Ectodermal cell (in vitro differentiated cells): ENCODE results near the gene AOAH.

Experiments used
- H3K27ac ChIP-seq: 2 replicates; pipeline ENCODE4 v1.7.0; 2013; ENCODE audit warnings: mild to moderate bottlenecking, low read depth, low read length; ENCODE audit not compliant: insufficient read depth, poor library complexity, severe bottlenecking
- H3K27me3 ChIP-seq: 2 replicates; pipeline ENCODE4 v1.7.0; 2013; ENCODE audit warnings: mild to moderate bottlenecking, low read length; ENCODE audit not compliant: insufficient read depth, control insufficient read depth, poor library complexity, severe bottlenecking
- H3K36me3 ChIP-seq: one replicate; pipeline ENCODE4 v1.7.0; 2013; ENCODE audit warnings: low read length; ENCODE audit not compliant: control insufficient read depth, insufficient read depth
- H3K4me1 ChIP-seq: one replicate; pipeline ENCODE4 v1.7.0; 2013; ENCODE audit warnings: low read length; ENCODE audit not compliant: control insufficient read depth, insufficient read depth
- H3K4me3 ChIP-seq: 2 replicates; pipeline ENCODE4 v1.7.0; 2013; ENCODE audit warnings: low read depth, low read length, control low read depth; ENCODE audit not compliant: insufficient read depth
- H3K9me3 ChIP-seq: 2 replicates; pipeline ENCODE4 v1.7.0; 2013; ENCODE audit warnings: mild to moderate bottlenecking, low read length, moderate library complexity; ENCODE audit not compliant: control insufficient read depth
- WGBS, 2 experiments: methylation state at CpG; one replicate each; pipeline ENCODE4 v1.1.7; 2013; ENCODE audit warnings: missing lambda C conversion rate in 2 of 2; 5-methylcytosine and 5-hydroxymethylcytosine counted together

AOAH gene

GRCh38 chr7:36604806-36605205 is 119.5 kb downstream of the AOAH start:
- H3K4me1 ChIP-seq: peaks cover 20% of the 10 kb centered on the region
- H3K36me3 ChIP-seq: no peaks in the 10 kb centered on the region
- no peak overlapping the region for H3K4me3 ChIP-seq
- H3K9me3 ChIP-seq: no peaks in the 10 kb centered on the region
- no peak overlapping the region for H3K27ac ChIP-seq
- WGBS, 2 experiments: 90 to 99% methylated on average over 3 of the region's 3 CpGs
- H3K27me3 ChIP-seq: no peaks in the 10 kb centered on the region

- WGBS, 2 experiments: 94 to 98% methylated on average over 7 of the region's 7 CpGs
These were observed 121.1 kb downstream of the AOAH start for GRCh38 chr7:36602934-36603887.

GRCh38 chr7:36602511-36602910 is 121.8 kb downstream of the AOAH start:
- Histone ChIP-seq H3K36me3 (no peaks in the 10 kb centered on the region), H3K4me3 (no peak overlapping the region), H3K9me3 (no peaks in the 10 kb centered on the region), H3K27me3 (no peaks in the 10 kb centered on the region), H3K27ac (no peak overlapping the region), H3K4me1 (peaks cover 16% of the 10 kb centered on the region)
- WGBS, 2 experiments: 97 to 99% methylated on average over 3 of the region's 3 CpGs

More at GRCh38 chr7:36602934-36603887, 121.1 kb downstream of the AOAH start:
- Histone ChIP-seq H3K27ac (no peak overlapping the region), H3K4me3 (no peak overlapping the region), H3K36me3 (no peaks in the 10 kb centered on the region), H3K4me1 (peaks cover 20% of the 10 kb centered on the region), H3K9me3 (no peaks in the 10 kb centered on the region), H3K27me3 (no peaks in the 10 kb centered on the region)

GRCh38 chr7:36601601-36602000 is 122.7 kb downstream of the AOAH start:
- 85 to 86% methylated on average over 3 of the region's 3 CpGs for WGBS, 2 experiments
- Histone ChIP-seq H3K4me3 (no peak overlapping the region), H3K27ac (no peak overlapping the region), H3K9me3 (no peaks in the 10 kb centered on the region), H3K27me3 (no peaks in the 10 kb centered on the region), H3K36me3 (no peaks in the 10 kb centered on the region), H3K4me1 (peaks cover 8% of the 10 kb centered on the region)

DNA sequence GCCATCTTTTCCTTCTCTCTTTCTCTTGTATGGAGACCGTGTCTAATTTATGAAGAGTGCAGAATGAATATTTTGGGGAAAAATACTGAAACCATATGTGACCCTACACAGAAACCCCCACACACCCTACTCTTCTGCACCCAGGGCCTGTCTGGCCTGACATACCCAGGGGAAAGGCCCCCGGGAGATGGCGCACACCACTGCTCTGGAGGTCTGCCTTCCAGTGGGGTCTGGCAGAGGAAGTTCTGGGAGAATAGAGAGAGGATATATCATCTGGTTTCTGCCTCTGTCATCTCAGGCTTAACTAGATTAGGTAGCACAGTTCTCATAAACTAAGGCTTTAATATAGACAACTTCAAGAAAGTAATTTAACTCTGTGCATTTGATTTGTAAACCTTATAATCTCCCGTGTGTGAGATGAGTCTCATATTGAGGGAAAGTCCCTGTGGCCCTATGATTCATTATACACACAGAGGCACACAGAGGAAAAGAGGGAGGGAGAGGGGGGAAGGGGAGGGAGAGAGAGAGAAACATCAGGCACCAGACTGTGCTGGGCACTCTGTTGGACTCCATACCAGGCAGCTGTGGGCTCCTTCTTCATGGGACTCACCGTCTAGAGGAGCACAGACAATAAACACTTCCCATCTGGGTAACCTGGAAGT is 123.3 kb downstream of the AOAH start:
- Histone ChIP-seq H3K27ac (no peak overlapping the region), H3K9me3 (no peaks in the 10 kb centered on the region), H3K4me3 (no peak overlapping the region), H3K27me3 (no peaks in the 10 kb centered on the region), H3K36me3 (no peaks in the 10 kb centered on the region), H3K4me1 (peaks cover 2% of the 10 kb centered on the region)
- 79 to 86% methylated on average over 3 to 5 of the region's 5 CpGs for WGBS, 2 experiments

DNA sequence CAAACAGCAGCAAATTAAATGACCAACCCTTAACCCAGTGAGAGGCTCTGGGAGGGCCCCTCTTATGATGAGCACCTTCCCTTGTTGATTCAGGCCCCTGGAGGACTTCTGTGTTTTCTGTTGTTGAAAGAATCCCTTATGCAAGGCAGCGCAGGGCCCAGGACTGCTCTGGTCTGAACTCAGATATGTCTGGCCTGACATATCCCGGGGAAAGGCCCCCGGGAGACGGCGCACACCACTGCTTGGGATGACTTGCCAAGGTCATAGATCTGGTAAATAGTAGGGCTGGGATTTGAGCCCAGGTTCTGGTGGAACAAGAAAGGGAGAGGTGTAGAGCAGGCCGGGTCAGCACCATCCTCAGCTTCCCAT is 124.0 kb downstream of the AOAH start:
- H3K9me3 ChIP-seq: no peaks in the 10 kb centered on the region
- WGBS, 2 experiments: 92 to 96% methylated on average over 6 of the region's 6 CpGs
- H3K4me1 ChIP-seq: no peaks in the 10 kb centered on the region
- H3K27me3 ChIP-seq: no peaks in the 10 kb centered on the region
- no peak overlapping the region for H3K27ac ChIP-seq
- no peak overlapping the region for H3K4me3 ChIP-seq
- no peaks in the 10 kb centered on the region for H3K36me3 ChIP-seq

DNA sequence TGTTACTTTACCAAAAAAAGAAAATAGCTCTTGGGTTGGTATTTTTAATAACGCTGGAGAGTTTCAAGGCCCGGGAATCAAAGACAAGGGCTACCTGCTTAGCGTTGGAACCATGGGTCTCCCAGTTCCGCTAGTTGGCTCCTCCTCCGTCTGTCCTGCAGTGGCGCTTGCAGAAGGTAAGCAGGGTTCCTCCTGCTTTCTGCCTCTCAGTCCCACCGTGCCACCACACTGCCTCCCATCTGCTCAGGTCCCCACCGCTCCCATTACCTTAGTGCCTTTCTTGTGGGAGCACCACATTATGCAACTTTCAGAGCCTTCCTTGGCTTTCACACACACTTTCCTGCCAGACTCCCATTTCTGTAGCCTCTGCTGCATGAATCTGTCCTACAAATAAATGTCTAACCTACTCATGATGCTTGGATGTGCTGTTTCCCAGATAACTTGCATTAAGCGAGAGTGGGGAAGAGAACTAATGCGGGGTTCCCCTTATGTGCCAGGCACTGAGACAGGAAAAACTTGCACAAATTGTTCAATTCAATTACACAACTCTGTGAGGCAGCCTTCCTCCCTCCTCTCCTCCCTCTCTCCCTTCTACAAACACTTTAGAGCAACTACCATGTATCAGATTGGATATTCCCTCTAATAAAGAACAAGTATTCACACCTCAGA is 124.5 kb downstream of the AOAH start:
- WGBS, 2 experiments: 90 to 94% methylated on average over 10 of the region's 10 CpGs
- H3K27me3 ChIP-seq: no peaks in the 10 kb centered on the region
- H3K4me3 ChIP-seq: no peak overlapping the region
- no peak overlapping the region for H3K27ac ChIP-seq
- no peaks in the 10 kb centered on the region for H3K4me1 ChIP-seq
- no peaks in the 10 kb centered on the region for H3K9me3 ChIP-seq
- no peaks in the 10 kb centered on the region for H3K36me3 ChIP-seq

DNA sequence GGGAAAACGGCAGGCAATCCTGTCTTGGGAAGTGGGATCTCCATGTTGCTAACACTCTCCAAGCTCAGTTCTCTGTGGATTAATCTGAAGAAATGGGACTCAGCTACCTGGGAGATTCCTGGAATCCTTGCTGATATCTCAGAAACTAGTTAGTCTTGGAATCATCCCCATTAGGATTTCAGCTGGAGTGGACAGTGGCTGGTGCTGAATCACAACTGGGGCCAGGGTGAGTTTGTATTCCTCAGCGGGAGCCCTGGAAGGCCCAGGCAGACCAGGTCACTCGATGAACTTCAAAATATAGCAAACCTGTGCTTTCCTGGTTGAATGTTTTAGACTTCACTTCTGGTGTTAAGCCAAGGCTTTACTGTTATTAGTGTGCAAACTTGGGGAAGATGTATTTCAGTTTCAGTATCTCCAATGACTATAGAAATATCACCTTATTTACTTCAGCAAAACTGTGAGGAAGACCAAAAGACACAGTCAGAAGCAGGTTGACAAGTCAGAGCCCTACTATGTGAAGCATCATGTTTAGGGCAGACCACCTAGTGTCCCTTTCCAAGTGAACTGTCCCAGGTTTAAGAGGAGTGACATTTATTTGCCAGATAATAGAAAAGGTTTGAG is 126.1 kb downstream of the AOAH start:
- no peak overlapping the region for H3K27ac ChIP-seq
- H3K4me1 ChIP-seq: no peaks in the 10 kb centered on the region
- H3K4me3 ChIP-seq: no peak overlapping the region
- H3K9me3 ChIP-seq: no peaks in the 10 kb centered on the region
- H3K36me3 ChIP-seq: no peaks in the 10 kb centered on the region
- WGBS, 2 experiments: 88 to 94% methylated on average over 3 of the region's 3 CpGs
- H3K27me3 ChIP-seq: no peaks in the 10 kb centered on the region

DNA sequence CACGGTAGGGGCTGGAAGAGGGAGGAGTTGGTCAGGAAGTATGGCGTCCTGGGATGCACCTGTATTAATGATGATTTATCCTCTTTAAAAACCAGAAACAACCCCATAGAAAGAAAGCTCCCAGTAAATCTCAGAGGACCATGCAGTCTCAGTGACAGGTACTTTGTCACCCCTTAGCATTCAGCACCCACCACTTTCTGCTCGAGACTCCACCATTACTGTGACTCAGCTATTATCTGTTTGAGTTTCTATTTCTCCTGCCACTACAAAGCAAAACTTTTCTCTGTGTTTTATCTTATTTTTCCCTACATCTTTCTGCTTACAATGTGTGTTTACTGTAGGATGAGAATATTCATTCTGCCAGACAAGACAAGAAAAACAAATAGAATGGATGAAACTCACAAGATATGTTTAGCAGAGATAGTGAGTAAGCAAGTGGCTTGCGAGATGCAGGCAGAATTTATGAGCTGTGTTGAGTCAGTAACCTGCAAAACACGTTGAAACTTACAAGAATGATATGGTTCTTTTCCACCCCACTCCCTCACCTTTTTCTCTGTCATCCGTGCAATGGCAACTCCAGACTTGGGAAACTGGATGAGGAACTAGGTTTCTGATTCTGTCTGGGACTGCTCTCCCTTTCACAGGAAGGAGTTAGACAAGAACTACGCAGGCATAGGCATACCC is 127.1 kb downstream of the AOAH start:
- no peaks in the 10 kb centered on the region for H3K9me3 ChIP-seq
- H3K27me3 ChIP-seq: no peaks in the 10 kb centered on the region
- no peaks in the 10 kb centered on the region for H3K36me3 ChIP-seq
- H3K4me1 ChIP-seq: no peaks in the 10 kb centered on the region
- H3K4me3 ChIP-seq: no peak overlapping the region
- WGBS, 2 experiments: 81 to 86% methylated on average over 5 to 7 of the region's 7 CpGs
- no peak overlapping the region for H3K27ac ChIP-seq
